NB4 (cell line): Measurements from ENCODE around the gene KRT82.

Source experiments
- MAX ChIP-seq: IDR thresholded peaks from 2 replicates; pipeline ENCODE4 v1.6.1; 2011; ENCODE audit warnings: low read depth, low read length
- TF ChIP-seq, protein P1 (sequence below): IDR thresholded peaks from one replicate; pipeline ENCODE4 v1.5.1; 2012; ENCODE audit warnings: low read depth, low read length

GRCh38 chr12:52452101-52452500 lies 46.0 kb upstream of the KRT82 start, which contains the start of gene KRT6B:
- TF ChIP-seq, protein P1, sequence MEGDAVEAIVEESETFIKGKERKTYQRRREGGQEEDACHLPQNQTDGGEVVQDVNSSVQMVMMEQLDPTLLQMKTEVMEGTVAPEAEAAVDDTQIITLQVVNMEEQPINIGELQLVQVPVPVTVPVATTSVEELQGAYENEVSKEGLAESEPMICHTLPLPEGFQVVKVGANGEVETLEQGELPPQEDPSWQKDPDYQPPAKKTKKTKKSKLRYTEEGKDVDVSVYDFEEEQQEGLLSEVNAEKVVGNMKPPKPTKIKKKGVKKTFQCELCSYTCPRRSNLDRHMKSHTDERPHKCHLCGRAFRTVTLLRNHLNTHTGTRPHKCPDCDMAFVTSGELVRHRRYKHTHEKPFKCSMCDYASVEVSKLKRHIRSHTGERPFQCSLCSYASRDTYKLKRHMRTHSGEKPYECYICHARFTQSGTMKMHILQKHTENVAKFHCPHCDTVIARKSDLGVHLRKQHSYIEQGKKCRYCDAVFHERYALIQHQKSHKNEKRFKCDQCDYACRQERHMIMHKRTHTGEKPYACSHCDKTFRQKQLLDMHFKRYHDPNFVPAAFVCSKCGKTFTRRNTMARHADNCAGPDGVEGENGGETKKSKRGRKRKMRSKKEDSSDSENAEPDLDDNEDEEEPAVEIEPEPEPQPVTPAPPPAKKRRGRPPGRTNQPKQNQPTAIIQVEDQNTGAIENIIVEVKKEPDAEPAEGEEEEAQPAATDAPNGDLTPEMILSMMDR, result no peak
- TF ChIP-seq MAX, result no peak
